ENCODE measurements around the gene MBNL1.

Gene MBNL1

DNA sequence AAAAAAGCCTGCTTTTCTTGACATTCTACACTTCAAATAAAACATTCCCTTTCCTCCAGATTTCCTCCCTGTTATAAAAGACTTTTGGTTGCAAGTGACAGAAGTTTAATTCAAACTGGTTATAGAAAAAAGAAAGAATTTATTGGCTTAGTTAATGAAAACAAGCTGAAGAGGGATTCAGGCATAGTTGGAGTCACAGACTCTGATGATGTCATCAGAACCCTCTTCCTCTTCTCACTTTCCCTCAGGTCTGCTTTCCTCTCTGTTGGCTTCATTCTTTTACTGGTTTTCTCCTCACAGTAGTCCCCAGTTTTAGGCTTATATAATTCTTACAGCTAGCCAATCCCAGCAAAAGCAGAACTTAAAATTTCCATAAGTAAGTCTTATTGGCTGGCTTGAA lies 32.0 kb upstream of the MBNL1 start:
- TF ChIP-seq ZNF384 (IDR thresholded peaks at IDR 0.05) (no peak), CTBP1 (IDR thresholded peaks at IDR 0.05; ENCODE audit: borderline replicate concordance) (no peak), FOXM1 (IDR thresholded peaks at IDR 0.05; ENCODE audit: borderline replicate concordance) (no peak), LEF1 (IDR thresholded peaks at IDR 0.05; ENCODE audit: borderline replicate concordance) (no peak), ARNT (IDR thresholded peaks at IDR 0.05) (no peak)
- TF ChIP-seq, protein P1, sequence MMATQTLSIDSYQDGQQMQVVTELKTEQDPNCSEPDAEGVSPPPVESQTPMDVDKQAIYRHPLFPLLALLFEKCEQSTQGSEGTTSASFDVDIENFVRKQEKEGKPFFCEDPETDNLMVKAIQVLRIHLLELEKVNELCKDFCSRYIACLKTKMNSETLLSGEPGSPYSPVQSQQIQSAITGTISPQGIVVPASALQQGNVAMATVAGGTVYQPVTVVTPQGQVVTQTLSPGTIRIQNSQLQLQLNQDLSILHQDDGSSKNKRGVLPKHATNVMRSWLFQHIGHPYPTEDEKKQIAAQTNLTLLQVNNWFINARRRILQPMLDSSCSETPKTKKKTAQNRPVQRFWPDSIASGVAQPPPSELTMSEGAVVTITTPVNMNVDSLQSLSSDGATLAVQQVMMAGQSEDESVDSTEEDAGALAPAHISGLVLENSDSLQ (IDR thresholded peaks at IDR 0.05), result no peak
- CTCF ChIA-PET, result no interaction called here

GRCh38 chr3:152241142-152242017 lies 27.3 kb upstream of the MBNL1 start:
- DNase-seq (ENCODE audit: extremely low spot score), result no peak
- POLR2A ChIA-PET, result no interaction called here
- CTCF ChIA-PET, result no interaction called here

More for the DNA sequence above, 32.0 kb upstream of the MBNL1 start:
- no peak for DNase-seq (ENCODE audit: extremely low spot score)
- POLR2A ChIA-PET, result no interaction called here

DNA sequence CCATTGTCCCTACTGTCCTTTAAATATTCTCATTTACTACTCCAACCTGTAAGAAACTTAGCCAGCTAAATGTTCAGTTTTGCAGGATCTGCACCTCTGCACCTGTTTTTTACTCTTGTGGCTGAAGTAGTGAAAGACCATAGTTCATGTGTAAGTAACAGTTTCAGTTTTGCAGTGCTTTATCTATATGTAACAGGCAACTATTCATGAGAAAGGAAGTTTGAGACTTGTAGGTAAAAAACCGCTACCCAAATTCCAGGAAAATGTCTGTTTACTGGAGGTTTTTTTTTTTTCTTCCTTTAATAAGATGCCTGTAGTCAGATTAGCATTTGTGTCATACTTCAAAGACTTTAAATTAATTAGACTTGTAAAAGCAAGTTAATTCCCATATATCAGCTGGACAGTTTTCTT lies 25.4 kb upstream of the MBNL1 start:
- CTCF ChIA-PET, result interaction anchor here (0.6 kb wide), 1 partner anchor 19 kb away, joined by 3 read pairs; no protein-coding TSS in a partner anchor
- DNase-seq (ENCODE audit: extremely low spot score), result no peak
- no peak for TF ChIP-seq TARDBP (IDR thresholded peaks at IDR 0.05)
- TF ChIP-seq LEF1 (IDR thresholded peaks at IDR 0.05; ENCODE audit: borderline replicate concordance), result no peak
- TF ChIP-seq L3MBTL2 (conservative IDR thresholded peaks at IDR 0.05), result no peak
- POLR2A ChIA-PET, result interaction anchor here (1.6 kb wide), 1 partner anchor 25 kb away, joined by 6 read pairs; the partner anchor contains the start of gene MBNL1

More at GRCh38 chr3:152241142-152242017, 27.3 kb upstream of the MBNL1 start:
- no peak for TF ChIP-seq ARNT (IDR thresholded peaks at IDR 0.05)
- TF ChIP-seq NFRKB (IDR thresholded peaks at IDR 0.05), result no peak
- TF ChIP-seq SUZ12 (IDR thresholded peaks at IDR 0.05), result no peak
- TF ChIP-seq, protein P1 (IDR thresholded peaks at IDR 0.05), result no peak
- TF ChIP-seq ELF4 (IDR thresholded peaks at IDR 0.05), result no peak
- TF ChIP-seq BHLHE40 (IDR thresholded peaks at IDR 0.05; ENCODE audit: borderline replicate concordance), result no peak
- no peak for TF ChIP-seq FOXK2 (IDR thresholded peaks at IDR 0.05)
- no peak for TF ChIP-seq SP1 (IDR thresholded peaks at IDR 0.05)
- no peak for TF ChIP-seq LEF1 (IDR thresholded peaks at IDR 0.05; ENCODE audit: borderline replicate concordance)
- no peak for TF ChIP-seq CTBP1 (IDR thresholded peaks at IDR 0.05; ENCODE audit: borderline replicate concordance)
- no peak for TF ChIP-seq FOXM1 (IDR thresholded peaks at IDR 0.05; ENCODE audit: borderline replicate concordance)
- TF ChIP-seq HDGF (IDR thresholded peaks at IDR 0.05; ENCODE audit: borderline replicate concordance), result no peak
- TF ChIP-seq FOXA1 (IDR thresholded peaks at IDR 0.05), result no peak
- no peak for TF ChIP-seq TARDBP (IDR thresholded peaks at IDR 0.05)
- TF ChIP-seq L3MBTL2 (conservative IDR thresholded peaks at IDR 0.05), result no peak

- POLR2A ChIA-PET, result no interaction called here
These were observed 24.8 kb upstream of the MBNL1 start for GRCh38 chr3:152243721-152244516.

GRCh38 chr3:152244517-152244888 lies 24.2 kb upstream of the MBNL1 start:
- no peak for DNase-seq (ENCODE audit: extremely low spot score)
- POLR2A ChIA-PET, result no interaction called here
- no peak for TF ChIP-seq CTBP1 (IDR thresholded peaks at IDR 0.05; ENCODE audit: borderline replicate concordance)
- TF ChIP-seq ELF4 (IDR thresholded peaks at IDR 0.05), result no peak
- TF ChIP-seq FOXA1 (IDR thresholded peaks at IDR 0.05), result no peak; the same call in 1 of the 2 replicates
- TF ChIP-seq FOXM1 (IDR thresholded peaks at IDR 0.05; ENCODE audit: borderline replicate concordance), result no peak
- CTCF ChIA-PET, result no interaction called here

More at GRCh38 chr3:152243721-152244516, 24.8 kb upstream of the MBNL1 start:
- no peak for DNase-seq (ENCODE audit: extremely low spot score)
- CTCF ChIA-PET, result no interaction called here
- TF ChIP-seq ELF4 (IDR thresholded peaks at IDR 0.05) (no peak), ZNF384 (IDR thresholded peaks at IDR 0.05) (no peak), CTBP1 (IDR thresholded peaks at IDR 0.05; ENCODE audit: borderline replicate concordance) (no peak), FOXK2 (IDR thresholded peaks at IDR 0.05) (no peak), FOXM1 (IDR thresholded peaks at IDR 0.05; ENCODE audit: borderline replicate concordance) (no peak), ARNT (IDR thresholded peaks at IDR 0.05) (no peak), L3MBTL2 (conservative IDR thresholded peaks at IDR 0.05) (no peak), BHLHE40 (IDR thresholded peaks at IDR 0.05; ENCODE audit: borderline replicate concordance) (no peak), SUZ12 (IDR thresholded peaks at IDR 0.05) (no peak), NFRKB (IDR thresholded peaks at IDR 0.05) (no peak)
- TF ChIP-seq, protein P1 (IDR thresholded peaks at IDR 0.05), result no peak

DNA sequence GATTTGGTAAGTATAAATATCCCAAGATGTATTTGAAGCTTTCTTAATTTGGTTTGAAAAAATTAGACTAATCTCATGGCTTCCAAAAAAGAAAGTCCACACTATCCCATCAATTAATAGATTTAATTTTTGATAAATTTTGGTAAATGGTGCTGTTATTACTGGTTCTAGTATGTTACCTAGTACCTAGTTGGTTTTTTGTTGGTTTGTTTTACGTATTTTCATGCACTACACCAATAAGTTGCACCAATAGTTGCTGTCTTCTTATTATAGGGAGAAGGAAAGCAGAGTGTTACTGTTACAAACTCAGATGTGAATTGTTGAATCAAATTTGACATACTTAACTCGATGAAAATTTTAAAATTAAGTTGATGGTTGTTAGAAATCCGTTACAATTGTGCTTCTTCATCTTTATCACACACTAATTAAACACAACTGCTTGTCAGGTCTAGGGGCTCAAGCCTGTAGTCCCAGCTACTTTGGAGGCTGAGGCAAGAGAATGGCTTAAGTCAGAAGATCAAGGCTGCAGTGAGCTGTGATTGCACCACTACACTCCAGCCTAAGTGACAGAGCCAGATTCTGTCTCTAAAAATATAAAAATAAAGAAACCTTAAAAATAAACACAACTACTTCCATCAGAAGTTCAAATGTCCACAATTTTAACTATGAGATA lies 23.1 kb upstream of the MBNL1 start:
- CTCF ChIA-PET, result no interaction called here
- POLR2A ChIA-PET, result no interaction called here

More for the DNA sequence above, 23.1 kb upstream of the MBNL1 start:
- TF ChIP-seq SUZ12 (IDR thresholded peaks at IDR 0.05) (no peak), SP1 (IDR thresholded peaks at IDR 0.05) (no peak), FOXA1 (IDR thresholded peaks at IDR 0.05) (no peak), ARNT (IDR thresholded peaks at IDR 0.05) (no peak), FOXK2 (IDR thresholded peaks at IDR 0.05) (no peak), HDGF (IDR thresholded peaks at IDR 0.05; ENCODE audit: borderline replicate concordance) (no peak), CTBP1 (IDR thresholded peaks at IDR 0.05; ENCODE audit: borderline replicate concordance) (no peak), BHLHE40 (IDR thresholded peaks at IDR 0.05; ENCODE audit: borderline replicate concordance) (no peak), ELF4 (IDR thresholded peaks at IDR 0.05) (no peak)
- TF ChIP-seq, protein P1 (IDR thresholded peaks at IDR 0.05), result no peak
- DNase-seq (ENCODE audit: extremely low spot score), result no peak

All from HEK293T (cell line).